H1 (cell line): ENCODE measurements around the gene MYO5B. TPM values are rescaled to one million over a fixed set of nuclear protein-coding genes. Genes with fewer than 3 reads are reported as not detected.
"Not testable (repeated sequence)": the region's sequence is repeated elsewhere in the genome, so short reads cannot be mapped to it uniquely, and the experiment has no call there.

Experiments
- CTCF ChIA-PET: fragments of 300-600 bp; sonication (Branson Sonifier 250); formaldehyde crosslinking; loops from one replicate; lab custom pipeline; 2021; ENCODE audit not compliant: partially characterized antibody; lab: Charles Lee
- POLR2A ChIA-PET: fragments of 300-600 bp; sonication (Branson Sonifier 250); formaldehyde crosslinking; loops from one replicate; lab custom pipeline; 2021; ENCODE audit warnings: inconsistent platforms; ENCODE audit not compliant: partially characterized antibody; lab: Charles Lee
- DNase-seq, 2 experiments: peaks; one replicate each; pipeline versions ENCODE4 v3.0.0 to v3.0.0-alpha.2; 2010 to 2022; ENCODE audit warnings: low spot score in 2 of 2, low read depth in 1 of 2, mixed read lengths in 1 of 2
- FAIRE-seq: peaks from 2 replicates; lab custom pipeline; 2011; peaks lifted over from hg19 to GRCh38; lab: Jason Lieb, UNC
- H2AFZ ChIP-seq: 2 replicates; pipeline ENCODE4 v1.8.1; 2012; ENCODE audit warnings: low read length, inconsistent platforms
- H2AK5ac ChIP-seq: 2 replicates; pipeline ENCODE4 v1.6.1; 2013; ENCODE audit warnings: low read depth, low read length
- H2BK120ac ChIP-seq: replicated peaks from 2 replicates; pipeline ENCODE3; 2013; ENCODE audit warnings: low read depth, low read length, inconsistent platforms
- H2BK12ac ChIP-seq: 2 replicates; pipeline ENCODE4 v1.6.1; 2013; ENCODE audit warnings: low read depth, low read length
- H2BK15ac ChIP-seq: 2 replicates; pipeline ENCODE4 v1.6.1; 2013; ENCODE audit warnings: low read length
- H2BK20ac ChIP-seq: 2 replicates; pipeline ENCODE4 v1.6.1; 2013; ENCODE audit warnings: low read length
- H2BK5ac ChIP-seq: 2 replicates; pipeline ENCODE4 v1.6.1; 2013; ENCODE audit warnings: low read depth, low read length
- H3K14ac ChIP-seq: 2 replicates; pipeline ENCODE4 v1.6.1; 2013; ENCODE audit warnings: inconsistent platforms; ENCODE audit not compliant: insufficient read length
- H3K18ac ChIP-seq: 2 replicates; pipeline ENCODE4 v1.6.1; 2013; ENCODE audit warnings: low read length; ENCODE audit errors: extremely low read depth
- H3K23ac ChIP-seq: 2 replicates; pipeline ENCODE4 v1.6.1; 2013; ENCODE audit warnings: inconsistent platforms; ENCODE audit not compliant: insufficient read length
- H3K23me2 ChIP-seq: 2 replicates; pipeline ENCODE4 v1.6.1; 2013; ENCODE audit warnings: low read depth, low read length
- H3K27ac ChIP-seq: 2 replicates; pipeline ENCODE4 v1.6.1; 2011; ENCODE audit warnings: low read depth, low read length, inconsistent platforms
- H3K27me3 ChIP-seq, 4 experiments: replicated peaks in 1 of 4; 1 replicate in 1 of 4; 2 replicates in 3 of 4; pipeline versions ENCODE4 v1.6.1 to v1.8.1; 2011 to 2013; ENCODE audit warnings: low read length in 3 of 4, mild to moderate bottlenecking in 3 of 4, inconsistent platforms in 2 of 4, mixed read lengths in 2 of 4, moderate library complexity in 1 of 4; ENCODE audit not compliant: control insufficient read depth in 3 of 4, insufficient read depth in 3 of 4; ENCODE audit errors: extremely low read depth in 1 of 4
- H3K36me3 ChIP-seq, 4 experiments: 2 replicates each; pipeline versions ENCODE4 v1.6.1 to v1.8.1; 2011 to 2013; ENCODE audit warnings: mild to moderate bottlenecking in 4 of 4, low read length in 3 of 4, moderate library complexity in 2 of 4, control low read depth in 1 of 4, inconsistent platforms in 1 of 4; ENCODE audit not compliant: insufficient read depth in 4 of 4, control insufficient read depth in 2 of 4
- H3K4ac ChIP-seq: replicated peaks from 2 replicates; pipeline ENCODE3; 2013; ENCODE audit warnings: low read length, low read depth, mixed read lengths, inconsistent platforms; ENCODE audit not compliant: insufficient read length
- H3K4me1 ChIP-seq, 4 experiments: replicated peaks in 1 of 4; 1 replicate in 1 of 4; 2 replicates in 3 of 4; pipeline versions ENCODE4 v1.6.1 to v1.8.1; 2011 to 2013; ENCODE audit warnings: low read length in 3 of 4, inconsistent platforms in 2 of 4, mixed read lengths in 1 of 4; ENCODE audit not compliant: insufficient read depth in 4 of 4, control insufficient read depth in 3 of 4
- H3K4me2 ChIP-seq, 2 experiments: 2 replicates each; pipeline versions ENCODE4 v1.6.1 to v1.8.1; 2011 to 2013; ENCODE audit warnings: low read depth in 2 of 2, low read length in 2 of 2, control low read depth in 1 of 2, inconsistent platforms in 1 of 2, mild to moderate bottlenecking in 1 of 2; ENCODE audit not compliant: insufficient read depth in 1 of 2
- H3K4me3 ChIP-seq, 4 experiments: fragments of 200-600, 300-600 bp in 1 of 4; sonication (generic), shearing (Covaris generic), sonication (Bioruptor Twin) in 1 of 4; 2 replicates each; pipeline versions ENCODE4 v1.5.1 to v1.8.1; 2011 to 2016; ENCODE audit warnings: low read length in 4 of 4, low read depth in 3 of 4, control low read depth in 2 of 4, inconsistent platforms in 2 of 4, mild to moderate bottlenecking in 2 of 4, mixed read lengths in 1 of 4, moderate library complexity in 1 of 4; ENCODE audit not compliant: insufficient read depth in 2 of 4; ENCODE audit errors: extremely low read depth in 1 of 4
- H3K56ac ChIP-seq: replicated peaks from 2 replicates; pipeline ENCODE3; 2013; ENCODE audit warnings: low read depth, mild to moderate bottlenecking, mixed read lengths, low read length, inconsistent platforms; ENCODE audit not compliant: insufficient read length
- H3K79me1 ChIP-seq: 2 replicates; pipeline ENCODE4 v1.6.1; 2013; ENCODE audit warnings: low read depth, low read length, control low read depth
- H3K79me2 ChIP-seq, 2 experiments: 2 replicates each; pipeline versions ENCODE4 v1.6.1 to v1.8.1; 2012 to 2013; ENCODE audit warnings: low read length in 2 of 2, mild to moderate bottlenecking in 2 of 2, inconsistent platforms in 1 of 2; ENCODE audit not compliant: insufficient read depth in 2 of 2, control insufficient read depth in 1 of 2
- H3K9ac ChIP-seq, 4 experiments: replicated peaks in 1 of 4; 1 replicate in 1 of 4; 2 replicates in 3 of 4; pipeline versions ENCODE4 v1.6.1 to v1.8.1; 2011 to 2013; ENCODE audit warnings: low read depth in 3 of 4, low read length in 3 of 4, control low read depth in 2 of 4, mild to moderate bottlenecking in 2 of 4, moderate library complexity in 2 of 4, inconsistent platforms in 1 of 4; ENCODE audit errors: extremely low read depth in 1 of 4
- H3K9me3 ChIP-seq, 2 experiments: 2 replicates each; pipeline versions ENCODE4 v1.6.1 to v1.8.1; 2012 to 2013; ENCODE audit warnings: mild to moderate bottlenecking in 2 of 2, moderate library complexity in 2 of 2, control low read depth in 1 of 2, inconsistent platforms in 1 of 2, low read depth in 1 of 2, low read length in 1 of 2, mixed read lengths in 1 of 2; ENCODE audit not compliant: insufficient read depth in 2 of 2
- H4K20me1 ChIP-seq, 2 experiments: replicated peaks in 1 of 2; 2 replicates each; pipeline versions ENCODE3 to v1.8.1; 2011 to 2013; ENCODE audit warnings: inconsistent platforms in 2 of 2, low read length in 2 of 2, mild to moderate bottlenecking in 1 of 2; ENCODE audit not compliant: insufficient read depth in 2 of 2, control insufficient read depth in 1 of 2
- H4K5ac ChIP-seq: 2 replicates; pipeline ENCODE4 v1.6.1; 2013; ENCODE audit warnings: low read length, low read depth, mixed read lengths, inconsistent platforms; ENCODE audit not compliant: insufficient read length
- H4K8ac ChIP-seq: 2 replicates; pipeline ENCODE4 v1.8.0; 2013; ENCODE audit warnings: mild to moderate bottlenecking, moderate library complexity, low read length, inconsistent platforms; ENCODE audit not compliant: insufficient read depth; ENCODE audit errors: extremely low read depth
- H4K91ac ChIP-seq: replicated peaks from 2 replicates; pipeline ENCODE3; 2013; ENCODE audit warnings: low read length, mixed read lengths, inconsistent platforms; ENCODE audit not compliant: insufficient read length
- SP2 ChIP-seq: IDR thresholded peaks from 2 replicates; pipeline ENCODE4 v1.6.1; 2012; ENCODE audit warnings: mild to moderate bottlenecking, low read length, inconsistent platforms
- WGBS, 2 experiments: shearing (Covaris generic) in 1 of 2; methylation state at CpG; one replicate each; pipeline versions ENCODE4 v1.1.6 to v1.1.7; 2013 to 2015; ENCODE audit warnings: low lambda C conversion rate in 2 of 2, mixed read lengths in 2 of 2, inconsistent platforms in 1 of 2, low coverage in 1 of 2, missing lambda C conversion rate in 1 of 2; ENCODE audit not compliant: insufficient replicate concordance in 2 of 2, insufficient coverage in 1 of 2, insufficient read length in 1 of 2; ENCODE audit errors: extremely low coverage in 1 of 2, missing lambda C conversion rate in 1 of 2; 5-methylcytosine and 5-hydroxymethylcytosine counted together
- polyA plus RNA-seq, 7 experiments: library from polyadenylated mRNA; depleted of rRNA in 3 of 7; stranded (reverse) in 5 of 7; unstranded in 2 of 7; fragments of >200 nt in 5 of 7; fragments of 200-250 nt in 2 of 7; gene quantifications; 1 replicate in 5 of 7; 2 replicates in 1 of 7; 4 replicates in 1 of 7; pipeline versions ENCODE4 v1.2.1 to v1.2.3, GENCODE V29; 2011 to 2013; ENCODE audit warnings: missing spikeins in 2 of 7, mixed read lengths in 2 of 7
- total RNA-seq: library from RNA; stranded (reverse); fragmentation: NEBNext Ultra II Directional; extraction: Animal tissue kit (Norgen Biotek cat#: 25700); gene quantifications from 2 replicates; pipeline ENCODE4 v1.2.1, GENCODE V29; 2021

Gene MYO5B
- total and polyA plus RNA-seq, 2 of the 8 experiments (the other 6 are each of a cell fraction or from before 2014, with no cell fraction given), result 6.4 to 7.7 TPM

- 96% methylated on average over 4 of the region's 4 CpGs; no CpG with 5 or more reads in 1 of the 2 experiments for WGBS, 2 experiments
- Histone ChIP-seq H3K14ac (no peak overlapping the region), H3K79me2 (peaks cover 8 to 53% of the 10 kb centered on the region in 2 experiments), H2BK120ac (no peak overlapping the region), H3K18ac (no peak overlapping the region), H3K79me1 (peaks cover 2% of the 10 kb centered on the region), H2BK20ac (no peak overlapping the region), H3K56ac (no peak overlapping the region), H2BK5ac (no peak overlapping the region), H4K8ac (no peak overlapping the region), H3K4me2 (no peak overlapping the region), H3K4ac (no peak overlapping the region), H3K36me3 (peaks cover 0 to 29% (median 13%) of the 10 kb centered on the region in 4 experiments; a peak in 6 of 8 replicates), H3K23ac (no peak overlapping the region), H4K20me1 (peaks cover 1 to 4% of the 10 kb centered on the region in 2 experiments), H3K9ac (no peak overlapping the region), H3K9me3 (peaks cover 0 to 10% of the 10 kb centered on the region in 2 experiments; a peak in 1 of 4 replicates), H3K4me1 (no peaks in the 10 kb centered on the region), H2BK12ac (no peak overlapping the region), H4K5ac (no peak overlapping the region), H3K27me3 (no peaks in the 10 kb centered on the region), H3K23me2 (no peaks in the 10 kb centered on the region), H3K27ac (no peak overlapping the region), H2BK15ac (no peak overlapping the region), H2AK5ac (no peak overlapping the region), H3K4me3 (no peak overlapping the region), H4K91ac (no peak overlapping the region), H2AFZ (no peak overlapping the region)
- no peak for FAIRE-seq
- ChIA-PET CTCF (no interaction called here), POLR2A (interaction anchor here (0.7 kb wide), 1 partner anchor 262 kb away, joined by 3 read pairs; no protein-coding TSS in a partner anchor)
- DNase-seq, result no peak
- no peak for TF ChIP-seq SP2
Observed at GRCh38 chr18:49802623-49803022, 392.3 kb downstream of the MYO5B start.

GRCh38 chr18:49800491-49800890 lies 394.5 kb downstream of the MYO5B start:
- H2AFZ ChIP-seq, H3K79me1 ChIP-seq, H3K14ac ChIP-seq, DNase-seq, H3K23ac ChIP-seq, H2BK5ac ChIP-seq, H4K5ac ChIP-seq, H2AK5ac ChIP-seq, H3K4ac ChIP-seq, H3K27me3 ChIP-seq, H3K9me3 ChIP-seq, H2BK12ac ChIP-seq, H3K27ac ChIP-seq, H3K9ac ChIP-seq, H3K18ac ChIP-seq, H2BK15ac ChIP-seq, H4K91ac ChIP-seq, H2BK20ac ChIP-seq, H3K4me2 ChIP-seq, H3K56ac ChIP-seq, H4K8ac ChIP-seq, POLR2A ChIA-PET, H2BK120ac ChIP-seq, H3K4me1 ChIP-seq, FAIRE-seq, H3K23me2 ChIP-seq, H4K20me1 ChIP-seq, H3K4me3 ChIP-seq: not testable (repeated sequence)
- H3K36me3 ChIP-seq, result peaks cover 0 to 45% (median 28%) of the 10 kb centered on the region in 4 experiments; a peak in 7 of 8 replicates
- CTCF ChIA-PET, result interaction anchor here (0.7 kb wide), 1 partner anchor 243 kb away, joined by 3 read pairs; no protein-coding TSS in a partner anchor
- peaks cover 0 to 31% of the 10 kb centered on the region in 2 experiments; a peak in 2 of 4 replicates for H3K79me2 ChIP-seq
- 100% methylated on average over 3 of the region's 5 CpGs; no CpG with 5 or more reads in 1 of the 2 experiments for WGBS, 2 experiments
